SK-N-MC (cell line): ENCODE results near the gene FAM124A.

Experiments
- EZH2 ChIP-seq: fragments of 200-600 bp; sonication (generic); IDR thresholded peaks from one replicate; pipeline ENCODE4 v1.6.1; 2017; ENCODE audit warnings: antibody characterized with exemption
- POLR2AphosphoS5 ChIP-seq: IDR thresholded peaks from 2 replicates; pipeline ENCODE4 v1.6.1; 2012; ENCODE audit warnings: mild to moderate bottlenecking, low read depth, low read length, borderline replicate concordance

- TF ChIP-seq EZH2 (no peak), POLR2AphosphoS5 (no peak)
Observed at GRCh38 chr13:51326777-51327176, 104.6 kb downstream of the FAM124A start.
